Esophagus muscularis mucosa (tissue), 4 donors: ENCODE data around the gene PXMP4. TPM values are rescaled to one million over a fixed set of nuclear protein-coding genes. Genes with fewer than 3 reads are reported as not detected.
A peak's percentile ranks its signal among the peaks of the same experiment; 100 is the strongest.

Experiments used
- DNase-seq: peaks from one replicate; pipeline ENCODE4 v3.0.0-alpha.2; 2017; ENCODE audit errors: extremely low spot score
- H3K27ac ChIP-seq, 4 donors: fragments of 200-600 bp; sonication (generic); replicated peaks in 1 of 4; 1 replicate in 3 of 4; 2 replicates in 1 of 4; pipeline ENCODE4 v1.5.1; 2016 to 2019; ENCODE audit warnings: mild to moderate bottlenecking in 1 of 4
- H3K27me3 ChIP-seq, 4 donors: fragments of 200-600 bp; sonication (generic); one replicate each; pipeline versions ENCODE4 v1.5.1 to v1.6.0; 2016 to 2019
- H3K36me3 ChIP-seq, 4 donors: fragments of 200-600 bp; sonication (generic); one replicate each; pipeline ENCODE4 v1.5.1; 2016 to 2019
- H3K4me1 ChIP-seq, 4 donors: fragments of 200-600 bp; sonication (generic); one replicate each; pipeline ENCODE4 v1.5.1; 2016 to 2019
- H3K4me3 ChIP-seq, 4 donors: fragments of 200-600 bp; sonication (generic); 1 replicate in 2 of 4; 2 replicates in 2 of 4; pipeline ENCODE4 v1.5.1; 2016 to 2019; ENCODE audit warnings: mild to moderate bottlenecking in 4 of 4, moderate library complexity in 1 of 4
- H3K9me3 ChIP-seq, 4 donors: fragments of 200-600 bp; sonication (generic); 1 replicate in 3 of 4; 2 replicates in 1 of 4; pipeline ENCODE4 v1.5.1; 2016 to 2019
- EP300 ChIP-seq: sonication (generic); formaldehyde crosslinking; IDR thresholded peaks from one replicate; pipeline ENCODE4 v1.6.1; 2017; ENCODE audit warnings: antibody characterized with exemption
- POLR2A ChIP-seq: fragments of 450-650 bp; IDR thresholded peaks from one replicate; pipeline ENCODE4 v1.6.1; 2017; ENCODE audit warnings: antibody characterized with exemption, moderate library complexity, mild to moderate bottlenecking, low read depth
- POLR2AphosphoS5 ChIP-seq, 2 donors: sonication (generic); formaldehyde crosslinking; IDR thresholded peaks; one replicate each; pipeline ENCODE4 v1.6.1; 2017; ENCODE audit warnings: antibody characterized with exemption in 2 of 2
- whole genome bisulfite sequencing: methylation state at CpG from one replicate; pipeline ENCODE4 v1.1.5; 2018; 5-methylcytosine and 5-hydroxymethylcytosine counted together
- intact Hi-C: fragments of 100-400 bp; cut with DNase I; formaldehyde crosslinking; loops from one replicate; pipeline ENCODE4 v1.15.1; 2023
- total RNA-seq, 4 donors: library from RNA; depleted of rRNA; stranded (reverse); fragments of >200 nt; gene quantifications; one replicate each; pipeline versions ENCODE4 v1.1.0 to v1.2.1, GENCODE V29; 2016
- TF ChIP-seq, protein P1 (sequence below), 3 experiments: fragments of 200-600 bp in 2 of 3; fragments of 450-650 bp in 1 of 3; sonication (generic) in 2 of 3; IDR thresholded peaks; one replicate each; pipeline ENCODE4 v1.5.1; 2017 to 2019; ENCODE audit warnings: antibody characterized with exemption in 3 of 3, mild to moderate bottlenecking in 2 of 3, moderate library complexity in 1 of 3

PXMP4 gene
- total RNA-seq, 4 donors from 2014 or later, result 4.5 to 13.0 (median 9.2) TPM

DNA sequence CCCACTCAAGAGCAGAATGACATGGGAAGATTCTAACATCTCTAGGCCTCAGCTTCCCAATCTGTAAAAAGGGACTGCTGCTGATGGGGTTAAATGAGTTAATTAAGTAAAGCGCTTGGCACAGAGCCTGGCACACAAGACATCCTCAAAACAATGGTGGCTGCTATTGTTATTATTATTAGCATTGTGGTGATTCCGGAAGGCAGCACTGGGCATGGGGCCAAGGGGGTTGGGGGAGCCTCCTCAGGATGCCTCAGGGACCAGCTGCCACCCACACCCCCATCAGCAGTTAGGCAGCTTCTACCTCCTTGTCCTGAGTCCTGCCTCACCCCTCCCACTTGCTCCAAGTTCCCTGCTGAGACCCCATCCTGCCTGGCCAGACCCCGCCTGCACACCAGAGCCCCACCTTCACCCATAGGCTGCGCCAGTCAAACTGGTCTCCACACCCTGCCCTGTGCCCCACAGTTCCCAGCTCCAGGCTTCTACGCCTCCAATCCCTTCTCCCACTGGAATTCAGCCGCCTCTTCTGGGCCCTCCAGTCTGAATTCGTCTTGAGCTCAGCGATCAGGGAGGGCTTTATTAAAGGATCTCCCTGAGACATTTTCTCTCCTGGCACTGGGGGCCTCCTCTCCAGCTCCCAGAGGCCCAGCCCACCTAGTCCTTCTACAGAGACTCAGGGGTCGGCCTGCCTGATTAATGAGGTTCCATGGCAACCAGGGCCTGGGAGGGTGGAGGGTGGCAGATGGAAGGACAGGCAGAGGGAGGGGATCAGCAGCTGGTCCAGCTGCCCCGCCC, 35.4 kb downstream of the PXMP4 start:
- H3K9me3 ChIP-seq, result no peaks in the 10 kb centered on the region
- H3K27me3 ChIP-seq, result no peaks in the 10 kb centered on the region
- H3K36me3 ChIP-seq, result no peaks in the 10 kb centered on the region
- peak overlapping the region in 1 of 4 donors; percentile 56 for H3K27ac ChIP-seq
- no peak for DNase-seq
- peaks cover 14 to 27% (median 23%) of the 10 kb centered on the region in 4 donors for H3K4me1 ChIP-seq
- H3K4me3 ChIP-seq, result peak overlapping the region in 1 of 4 donors; percentile 55
- intact Hi-C loops, result loop anchor here (5.0 kb wide), 1 partner anchor 48 kb away; the partner anchor contains the start of gene ZNF341
- WGBS, result 59% methylated on average over 6 of the region's 10 CpGs
- TF ChIP-seq POLR2A (no peak), POLR2AphosphoS5 (IDR thresholded peaks at IDR 0.05) (no peak), EP300 (no peak)
- TF ChIP-seq, protein P1, sequence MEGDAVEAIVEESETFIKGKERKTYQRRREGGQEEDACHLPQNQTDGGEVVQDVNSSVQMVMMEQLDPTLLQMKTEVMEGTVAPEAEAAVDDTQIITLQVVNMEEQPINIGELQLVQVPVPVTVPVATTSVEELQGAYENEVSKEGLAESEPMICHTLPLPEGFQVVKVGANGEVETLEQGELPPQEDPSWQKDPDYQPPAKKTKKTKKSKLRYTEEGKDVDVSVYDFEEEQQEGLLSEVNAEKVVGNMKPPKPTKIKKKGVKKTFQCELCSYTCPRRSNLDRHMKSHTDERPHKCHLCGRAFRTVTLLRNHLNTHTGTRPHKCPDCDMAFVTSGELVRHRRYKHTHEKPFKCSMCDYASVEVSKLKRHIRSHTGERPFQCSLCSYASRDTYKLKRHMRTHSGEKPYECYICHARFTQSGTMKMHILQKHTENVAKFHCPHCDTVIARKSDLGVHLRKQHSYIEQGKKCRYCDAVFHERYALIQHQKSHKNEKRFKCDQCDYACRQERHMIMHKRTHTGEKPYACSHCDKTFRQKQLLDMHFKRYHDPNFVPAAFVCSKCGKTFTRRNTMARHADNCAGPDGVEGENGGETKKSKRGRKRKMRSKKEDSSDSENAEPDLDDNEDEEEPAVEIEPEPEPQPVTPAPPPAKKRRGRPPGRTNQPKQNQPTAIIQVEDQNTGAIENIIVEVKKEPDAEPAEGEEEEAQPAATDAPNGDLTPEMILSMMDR (IDR thresholded peaks at IDR 0.05), result no peak

DNA sequence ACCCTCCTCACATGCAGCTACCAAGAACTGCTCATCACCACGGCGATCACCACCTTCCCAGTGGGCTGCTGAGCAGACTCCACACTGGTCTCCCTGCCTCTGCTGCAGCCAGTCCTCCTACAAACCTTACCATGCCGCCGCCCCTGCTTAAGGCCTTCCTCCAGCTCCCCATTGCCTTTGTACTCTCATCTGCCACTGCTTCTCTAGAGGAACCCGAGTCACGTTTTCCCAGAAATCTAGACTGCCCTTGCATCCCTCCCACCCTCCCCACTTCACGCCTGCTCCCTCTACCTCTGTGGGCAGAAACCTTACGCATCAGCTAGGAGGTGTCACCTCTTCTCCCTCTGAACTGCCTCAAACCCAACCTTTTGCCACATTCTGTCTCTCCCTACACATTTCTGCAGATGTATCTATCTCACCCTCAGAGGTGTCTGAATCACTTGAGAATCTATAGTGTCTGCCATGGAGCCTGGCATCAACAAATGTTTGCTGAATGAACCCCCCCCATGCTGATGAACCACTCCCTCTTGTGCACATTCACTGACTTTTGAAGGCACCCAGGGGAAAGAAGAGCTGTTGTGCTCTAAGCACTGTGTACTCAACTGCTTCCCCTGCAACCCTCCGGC, 38.3 kb downstream of the PXMP4 start:
- DNase-seq, result no peak
- peaks cover 13 to 32% (median 30%) of the 10 kb centered on the region in 4 donors for H3K4me1 ChIP-seq
- TF ChIP-seq EP300 (no peak), POLR2AphosphoS5 (IDR thresholded peaks at IDR 0.05) (no peak), POLR2A (no peak)
- TF ChIP-seq, protein P1 (IDR thresholded peaks at IDR 0.05), result no peak
- no peaks in the 10 kb centered on the region for H3K27me3 ChIP-seq
- WGBS, result 88% methylated on average over 9 of the region's 9 CpGs
- H3K27ac ChIP-seq, result no peak overlapping the region
- no peaks in the 10 kb centered on the region for H3K9me3 ChIP-seq
- H3K4me3 ChIP-seq, result no peak overlapping the region
- H3K36me3 ChIP-seq, result no peaks in the 10 kb centered on the region
- intact Hi-C loops, result no loop called here

DNA sequence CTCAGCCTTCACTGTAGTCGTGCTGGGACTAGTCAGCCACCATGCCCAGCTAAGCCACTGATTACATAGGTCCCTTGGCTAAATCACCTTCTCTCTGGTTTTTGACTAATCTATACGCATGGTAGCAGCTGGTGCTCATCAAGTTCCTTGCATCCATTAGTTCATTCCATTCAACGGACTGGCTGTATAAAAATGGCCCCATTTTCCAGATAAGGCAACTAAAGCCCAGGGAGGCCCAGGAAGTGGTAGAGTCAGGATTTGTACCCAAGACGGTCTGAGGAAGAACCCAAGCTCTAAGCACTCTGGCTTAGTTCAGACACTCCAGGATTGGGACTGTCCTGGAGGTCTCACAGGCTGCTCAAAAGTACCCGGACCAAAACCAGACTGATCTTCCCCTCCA, 38.8 kb downstream of the PXMP4 start:
- H3K9me3 ChIP-seq, result no peaks in the 10 kb centered on the region
- H3K27me3 ChIP-seq, result no peaks in the 10 kb centered on the region
- no peak overlapping the region for H3K4me3 ChIP-seq
- no peak overlapping the region for H3K27ac ChIP-seq
- no peak for DNase-seq
- intact Hi-C loops, result no loop called here
- TF ChIP-seq POLR2A (no peak), POLR2AphosphoS5 (IDR thresholded peaks at IDR 0.05) (no peak), EP300 (no peak)
- TF ChIP-seq, protein P1 (IDR thresholded peaks at IDR 0.05), result no peak
- H3K36me3 ChIP-seq, result no peaks in the 10 kb centered on the region
- 93% methylated on average over 5 of the region's 5 CpGs for WGBS
- H3K4me1 ChIP-seq, result peaks cover 10 to 35% (median 32%) of the 10 kb centered on the region in 4 donors

DNA sequence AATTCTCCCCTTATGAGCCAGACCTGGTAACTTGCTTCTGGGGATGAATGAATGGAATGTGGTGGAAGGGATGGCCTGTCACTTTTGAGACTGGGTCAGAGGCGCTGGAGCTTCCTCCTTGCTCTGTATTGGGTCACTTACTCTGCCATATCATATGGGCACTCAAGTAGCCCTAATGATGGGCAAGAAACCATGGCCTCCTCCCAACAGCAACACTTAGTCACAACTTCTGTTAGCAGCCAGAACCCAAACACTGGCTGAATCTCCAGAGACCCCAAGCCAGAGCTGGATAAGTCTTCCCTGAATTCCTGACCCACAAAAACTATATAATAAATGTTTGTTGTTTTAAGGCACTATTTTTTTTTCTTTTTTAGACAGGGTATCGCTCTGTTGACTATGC, 39.4 kb downstream of the PXMP4 start:
- H3K27me3 ChIP-seq, result no peaks in the 10 kb centered on the region
- H3K4me3 ChIP-seq, result no peak overlapping the region
- no peak overlapping the region for H3K27ac ChIP-seq
- no peaks in the 10 kb centered on the region for H3K9me3 ChIP-seq
- 95% methylated on average over 2 of the region's 2 CpGs for WGBS
- intact Hi-C loops, result no loop called here
- peaks cover 15 to 38% (median 36%) of the 10 kb centered on the region in 4 donors for H3K4me1 ChIP-seq
- TF ChIP-seq POLR2A (no peak), POLR2AphosphoS5 (IDR thresholded peaks at IDR 0.05) (no peak), EP300 (no peak)
- TF ChIP-seq, protein P1 (IDR thresholded peaks at IDR 0.05), result no peak
- no peak for DNase-seq
- H3K36me3 ChIP-seq, result no peaks in the 10 kb centered on the region
